SU-DHL-6 (cell line): ENCODE results near the gene NCOR2.

ENCODE experiments used
- H2AFZ ChIP-seq: fragments of 200-600 bp; sonication (generic); 2 replicates; pipeline ENCODE4 v1.6.1; 2014; ENCODE audit warnings: low read depth, mild to moderate bottlenecking, moderate library complexity, mixed read lengths, antibody characterized with exemption, low read length; ENCODE audit not compliant: severe bottlenecking
- H3F3A ChIP-seq: fragments of 200-600 bp; shearing (Covaris generic); 2 replicates; pipeline ENCODE4 v1.6.0; 2016; ENCODE audit warnings: antibody characterized with exemption, mild to moderate bottlenecking; ENCODE audit not compliant: insufficient read depth
- H3K27ac ChIP-seq: fragments of 200-600 bp; sonication (generic); 2 replicates; pipeline ENCODE4 v1.5.1; 2016; ENCODE audit warnings: low read depth, mild to moderate bottlenecking, low read length, moderate library complexity, mixed read lengths
- H3K27me3 ChIP-seq: fragments of 200-600 bp; sonication (generic), shearing (Covaris generic); 2 replicates; pipeline ENCODE4 v1.6.0; 2014; ENCODE audit warnings: mild to moderate bottlenecking, low read length
- H3K36me3 ChIP-seq: fragments of 200-600 bp; sonication (generic); 2 replicates; pipeline ENCODE4 v1.6.1; 2014; ENCODE audit warnings: mild to moderate bottlenecking, low read length, mixed read lengths
- H3K4me2 ChIP-seq: fragments of 300-600, 200-600 bp; shearing (Covaris generic), sonication (generic); 2 replicates; pipeline ENCODE4 v1.6.0; 2014; ENCODE audit warnings: low read length, low read depth, mild to moderate bottlenecking; ENCODE audit not compliant: poor library complexity, severe bottlenecking
- H3K4me3 ChIP-seq: fragments of 200-600 bp; sonication (generic); 2 replicates; pipeline ENCODE4 v1.5.1; 2014; ENCODE audit warnings: antibody characterized with exemption, low read length, mild to moderate bottlenecking, mixed read lengths; ENCODE audit not compliant: insufficient read depth, poor library complexity, severe bottlenecking
- H3K79me2 ChIP-seq: fragments of 200-600 bp; sonication (generic); 2 replicates; pipeline ENCODE4 v1.6.1; 2014; ENCODE audit warnings: mild to moderate bottlenecking, low read length, moderate library complexity; ENCODE audit not compliant: insufficient read depth
- H3K9ac ChIP-seq: fragments of 200-600 bp; sonication (generic); 2 replicates; pipeline ENCODE4 v1.7.0; 2014; ENCODE audit warnings: mild to moderate bottlenecking, low read length
- H3K9me2 ChIP-seq: fragments of 200-600 bp; sonication (generic); replicated peaks from 2 replicates; pipeline ENCODE4 v1.6.1; 2014; ENCODE audit warnings: low read length; ENCODE audit not compliant: insufficient read depth
- H3K9me3 ChIP-seq: fragments of 200-600 bp; sonication (generic); 2 replicates; pipeline ENCODE4 v1.6.1; 2014; ENCODE audit warnings: low read length, mixed read lengths; ENCODE audit not compliant: insufficient read depth
- H4K20me1 ChIP-seq: fragments of 200-600 bp; sonication (generic); 2 replicates; pipeline ENCODE4 v1.6.1; 2014; ENCODE audit warnings: low read depth, mild to moderate bottlenecking, antibody characterized with exemption, low read length, moderate library complexity, mixed read lengths
- EZH2phosphoT487 ChIP-seq: fragments of 200-600 bp; sonication (generic), shearing (Covaris generic); conservative IDR thresholded peaks from 2 replicates; pipeline ENCODE4 v1.6.1; 2018; ENCODE audit warnings: mild to moderate bottlenecking, antibody characterized with exemption, low read length, moderate library complexity, mixed read lengths
- TF ChIP-seq, protein P1 (sequence below): fragments of 200-600 bp; sonication (generic); IDR thresholded peaks from one replicate; pipeline ENCODE4 v1.5.1; 2017; ENCODE audit warnings: antibody characterized with exemption, mild to moderate bottlenecking, low read length, moderate library complexity; ENCODE audit not compliant: insufficient read depth, poor library complexity, severe bottlenecking

The NCOR2 gene

DNA sequence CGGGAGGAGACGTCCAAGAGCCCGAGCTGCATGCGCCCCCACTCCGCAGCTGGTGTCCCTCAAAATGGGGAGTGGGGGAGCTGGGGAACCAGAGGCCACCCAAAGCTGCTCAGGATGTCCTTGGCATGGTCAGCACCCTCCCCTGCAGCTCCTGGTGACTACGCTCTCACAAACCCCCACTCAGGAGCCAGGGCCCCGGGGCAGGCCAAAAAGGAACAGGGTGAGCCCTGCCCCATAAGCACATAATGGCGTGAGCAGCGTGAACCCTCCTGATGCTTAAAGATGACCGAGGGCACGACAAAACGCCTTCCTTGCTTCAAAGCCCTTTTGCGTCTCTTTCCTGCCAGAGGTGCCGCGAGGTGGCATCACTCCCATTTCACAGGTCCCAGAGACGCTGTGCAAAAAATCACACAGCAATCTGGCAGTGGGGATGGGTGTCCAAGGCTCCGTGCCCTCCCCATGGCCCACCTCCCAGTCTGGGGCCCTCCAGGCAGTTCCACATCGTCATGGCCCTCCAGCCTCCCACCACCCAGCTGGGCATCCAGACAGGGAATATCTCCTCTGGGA is 13.5 kb downstream of the NCOR2 start:
- no peak overlapping the region for H3K27ac ChIP-seq
- no peaks in the 10 kb centered on the region for H3K27me3 ChIP-seq
- H3F3A ChIP-seq: no peaks in the 10 kb centered on the region
- H3K9me2 ChIP-seq: no peaks in the 10 kb centered on the region
- H3K4me3 ChIP-seq: no peak overlapping the region
- peaks cover 10% of the 10 kb centered on the region; the same call in 1 of the 2 replicates for H4K20me1 ChIP-seq
- H3K79me2 ChIP-seq: peaks cover 91% of the 10 kb centered on the region
- H2AFZ ChIP-seq: no peak overlapping the region
- H3K9me3 ChIP-seq: no peaks in the 10 kb centered on the region
- no peak overlapping the region for H3K4me2 ChIP-seq
- no peaks in the 10 kb centered on the region for H3K36me3 ChIP-seq
- H3K9ac ChIP-seq: no peak overlapping the region
- TF ChIP-seq EZH2phosphoT487: no peak
- TF ChIP-seq, protein P1, sequence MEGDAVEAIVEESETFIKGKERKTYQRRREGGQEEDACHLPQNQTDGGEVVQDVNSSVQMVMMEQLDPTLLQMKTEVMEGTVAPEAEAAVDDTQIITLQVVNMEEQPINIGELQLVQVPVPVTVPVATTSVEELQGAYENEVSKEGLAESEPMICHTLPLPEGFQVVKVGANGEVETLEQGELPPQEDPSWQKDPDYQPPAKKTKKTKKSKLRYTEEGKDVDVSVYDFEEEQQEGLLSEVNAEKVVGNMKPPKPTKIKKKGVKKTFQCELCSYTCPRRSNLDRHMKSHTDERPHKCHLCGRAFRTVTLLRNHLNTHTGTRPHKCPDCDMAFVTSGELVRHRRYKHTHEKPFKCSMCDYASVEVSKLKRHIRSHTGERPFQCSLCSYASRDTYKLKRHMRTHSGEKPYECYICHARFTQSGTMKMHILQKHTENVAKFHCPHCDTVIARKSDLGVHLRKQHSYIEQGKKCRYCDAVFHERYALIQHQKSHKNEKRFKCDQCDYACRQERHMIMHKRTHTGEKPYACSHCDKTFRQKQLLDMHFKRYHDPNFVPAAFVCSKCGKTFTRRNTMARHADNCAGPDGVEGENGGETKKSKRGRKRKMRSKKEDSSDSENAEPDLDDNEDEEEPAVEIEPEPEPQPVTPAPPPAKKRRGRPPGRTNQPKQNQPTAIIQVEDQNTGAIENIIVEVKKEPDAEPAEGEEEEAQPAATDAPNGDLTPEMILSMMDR: no peak

DNA sequence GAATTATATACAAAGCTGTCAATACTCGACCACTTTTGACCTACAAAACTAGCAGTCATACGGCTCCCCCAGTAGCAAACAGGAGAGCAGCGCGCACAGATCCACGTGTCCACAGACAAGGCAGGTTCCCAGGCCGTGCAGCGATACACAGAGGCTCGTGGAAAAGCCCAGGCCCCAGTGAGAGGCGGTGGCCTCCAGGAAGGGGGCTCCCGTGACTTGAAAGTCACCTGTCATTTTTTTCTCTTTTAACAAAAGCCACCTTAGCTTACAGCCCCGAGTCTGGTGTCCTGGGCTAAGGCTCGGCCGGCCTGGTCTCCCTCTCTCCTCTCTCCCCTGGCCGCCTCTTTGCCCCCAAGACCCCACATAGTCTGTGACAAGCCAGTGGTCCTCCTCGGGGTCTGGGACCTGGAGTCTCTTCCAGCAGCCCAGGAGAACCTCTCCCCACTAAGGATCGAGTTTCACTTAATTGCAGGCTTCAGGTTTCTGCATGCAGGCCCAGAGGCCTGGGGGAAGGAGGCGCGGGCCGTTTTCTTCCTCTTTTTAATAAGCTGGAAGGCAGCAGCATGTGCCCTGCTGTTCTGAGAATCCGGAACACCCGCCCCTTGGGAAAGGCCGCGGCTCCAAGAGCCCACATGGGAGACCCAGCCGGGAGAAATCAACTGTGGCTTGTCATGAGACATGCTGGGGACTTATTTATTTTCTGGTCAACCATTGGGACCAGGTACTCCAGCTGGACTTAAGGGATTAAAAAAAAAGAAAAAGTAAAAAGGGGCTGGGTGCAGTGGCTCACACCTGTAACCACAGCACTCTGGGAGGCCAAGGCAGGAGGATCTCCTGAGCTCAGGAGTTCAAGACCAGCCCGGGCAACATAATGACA is 15.9 kb downstream of the NCOR2 start:
- no peak overlapping the region for H2AFZ ChIP-seq
- no peaks in the 10 kb centered on the region for H3F3A ChIP-seq
- peaks cover 88% of the 10 kb centered on the region for H3K79me2 ChIP-seq
- no peaks in the 10 kb centered on the region for H3K36me3 ChIP-seq
- H3K9ac ChIP-seq: no peak overlapping the region
- no peaks in the 10 kb centered on the region for H3K9me2 ChIP-seq
- peaks cover 10% of the 10 kb centered on the region; the same call in 1 of the 2 replicates for H4K20me1 ChIP-seq
- no peak for TF ChIP-seq EZH2phosphoT487
- TF ChIP-seq, protein P1: no peak
- H3K4me3 ChIP-seq: no peak overlapping the region
- H3K27ac ChIP-seq: no peak overlapping the region
- H3K9me3 ChIP-seq: no peaks in the 10 kb centered on the region
- no peak overlapping the region for H3K4me2 ChIP-seq
- H3K27me3 ChIP-seq: no peaks in the 10 kb centered on the region

DNA sequence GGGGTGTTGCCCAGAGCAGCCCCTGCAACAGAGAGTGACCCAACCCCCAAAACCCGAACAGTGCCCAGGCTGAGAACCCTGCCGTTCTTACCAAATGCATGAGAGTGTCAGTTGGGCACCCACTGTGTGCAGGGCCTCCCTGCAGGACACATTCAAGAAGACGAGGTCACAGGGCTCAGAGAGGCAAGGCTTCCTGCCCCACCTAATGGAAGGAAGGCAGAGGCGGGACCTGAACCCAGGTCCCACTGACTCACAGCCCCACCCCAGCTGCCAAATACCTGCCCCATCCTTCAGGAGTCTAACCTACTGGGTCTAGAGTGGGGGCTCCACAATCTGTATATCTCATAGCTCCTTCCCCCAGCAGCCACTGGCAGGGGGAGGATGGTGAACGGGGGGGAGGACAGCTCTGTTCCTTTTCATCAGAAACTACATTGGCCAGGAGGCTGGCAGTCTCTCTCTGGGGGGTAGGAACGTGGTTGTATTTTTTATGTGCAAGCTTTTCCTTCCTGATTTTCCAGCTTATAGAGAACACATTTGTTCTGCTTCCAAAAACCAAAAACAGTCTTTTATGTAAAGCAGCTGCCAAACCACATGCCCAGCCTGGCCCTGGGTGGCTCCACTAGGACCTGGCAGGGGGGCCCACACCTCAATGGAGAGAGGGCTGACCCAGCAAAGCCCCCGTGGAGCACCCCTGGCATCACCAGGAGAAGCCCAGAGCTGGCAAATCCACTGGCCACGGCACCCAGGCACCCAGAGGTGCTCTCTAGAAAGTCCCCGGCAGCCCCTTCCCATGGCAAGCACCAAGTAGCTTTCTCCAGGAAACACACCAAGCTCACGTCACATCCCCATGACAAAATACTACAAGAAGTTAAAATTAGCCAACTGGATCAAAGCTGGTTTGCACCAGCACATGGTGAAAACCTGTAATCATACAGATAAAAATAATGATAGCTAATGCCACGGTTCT is 17.0 kb downstream of the NCOR2 start:
- TF ChIP-seq EZH2phosphoT487: no peak
- TF ChIP-seq, protein P1: no peak
- H4K20me1 ChIP-seq: peaks cover 10% of the 10 kb centered on the region; the same call in 1 of the 2 replicates

More for the DNA sequence above, 17.0 kb downstream of the NCOR2 start:
- no peaks in the 10 kb centered on the region for H3F3A ChIP-seq
- H3K27me3 ChIP-seq: no peaks in the 10 kb centered on the region
- H3K79me2 ChIP-seq: peaks cover 83% of the 10 kb centered on the region
- H3K9me3 ChIP-seq: no peaks in the 10 kb centered on the region
- H3K4me2 ChIP-seq: no peak overlapping the region
- H3K27ac ChIP-seq: no peak overlapping the region
- H3K9ac ChIP-seq: no peak overlapping the region
- H3K36me3 ChIP-seq: no peaks in the 10 kb centered on the region
- no peaks in the 10 kb centered on the region for H3K9me2 ChIP-seq
- no peak overlapping the region for H3K4me3 ChIP-seq
- H2AFZ ChIP-seq: no peak overlapping the region
